ENCODE results near the gene LRRC14B.
"Not testable (repeated sequence)": the region's sequence is repeated elsewhere in the genome, so short reads cannot be mapped to it uniquely, and the experiment has no call there.

DNA sequence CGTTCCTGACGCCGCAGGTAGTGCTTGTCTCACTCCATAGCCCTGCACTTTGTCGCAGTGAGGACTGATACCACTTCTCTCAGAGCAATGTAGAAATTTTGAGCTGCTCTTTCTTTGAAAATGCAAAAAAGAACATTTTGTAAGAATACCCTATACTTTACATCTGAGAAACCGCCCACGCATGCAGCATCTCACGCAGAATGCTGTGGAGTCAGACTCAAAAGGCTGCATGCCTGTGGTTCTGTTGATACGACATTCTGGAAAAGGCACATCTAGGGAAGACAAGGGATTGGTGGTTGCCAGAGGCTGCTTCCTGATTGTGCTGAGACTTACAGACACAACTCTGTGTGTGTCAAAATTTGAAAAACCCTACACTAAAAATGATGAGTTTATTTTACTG is 46.6 kb downstream of the LRRC14B start:
- TF ChIP-seq, protein P1, sequence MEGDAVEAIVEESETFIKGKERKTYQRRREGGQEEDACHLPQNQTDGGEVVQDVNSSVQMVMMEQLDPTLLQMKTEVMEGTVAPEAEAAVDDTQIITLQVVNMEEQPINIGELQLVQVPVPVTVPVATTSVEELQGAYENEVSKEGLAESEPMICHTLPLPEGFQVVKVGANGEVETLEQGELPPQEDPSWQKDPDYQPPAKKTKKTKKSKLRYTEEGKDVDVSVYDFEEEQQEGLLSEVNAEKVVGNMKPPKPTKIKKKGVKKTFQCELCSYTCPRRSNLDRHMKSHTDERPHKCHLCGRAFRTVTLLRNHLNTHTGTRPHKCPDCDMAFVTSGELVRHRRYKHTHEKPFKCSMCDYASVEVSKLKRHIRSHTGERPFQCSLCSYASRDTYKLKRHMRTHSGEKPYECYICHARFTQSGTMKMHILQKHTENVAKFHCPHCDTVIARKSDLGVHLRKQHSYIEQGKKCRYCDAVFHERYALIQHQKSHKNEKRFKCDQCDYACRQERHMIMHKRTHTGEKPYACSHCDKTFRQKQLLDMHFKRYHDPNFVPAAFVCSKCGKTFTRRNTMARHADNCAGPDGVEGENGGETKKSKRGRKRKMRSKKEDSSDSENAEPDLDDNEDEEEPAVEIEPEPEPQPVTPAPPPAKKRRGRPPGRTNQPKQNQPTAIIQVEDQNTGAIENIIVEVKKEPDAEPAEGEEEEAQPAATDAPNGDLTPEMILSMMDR (IDR thresholded peaks at IDR 0.05) = not testable (repeated sequence)
- not testable (repeated sequence) for TF ChIP-seq POLR2A (IDR thresholded peaks at IDR 0.05)

All from body of pancreas (tissue), 4 donors.